Aorta (tissue), 5 donors: ENCODE data around the gene GREM1. TPM values are rescaled to one million over a fixed set of nuclear protein-coding genes. Genes with fewer than 3 reads are reported as not detected.

Experiments used
- ATAC-seq: fragments of 200-7000 bp; cut with Tn5 transposase; one replicate; pipeline ENCODE4 v1.9.1; 2022; ENCODE audit warnings: moderate library complexity; ENCODE audit not compliant: low FRiP score
- DNase-seq, 2 donors: peaks; one replicate each; pipeline ENCODE4 v3.0.0-alpha.2; 2020
- H3K27ac ChIP-seq, 2 donors: one replicate each; pipeline ENCODE4 v1.5.1; 2013; ENCODE audit warnings: low read length in 2 of 2, mild to moderate bottlenecking in 2 of 2, moderate library complexity in 2 of 2, control low read depth in 1 of 2, inconsistent platforms in 1 of 2, low read depth in 1 of 2
- H3K27me3 ChIP-seq, 2 donors: one replicate each; pipeline ENCODE4 v1.6.1; 2013; ENCODE audit warnings: control low read depth in 1 of 2, low read length in 1 of 2, mild to moderate bottlenecking in 1 of 2, moderate library complexity in 1 of 2; ENCODE audit not compliant: insufficient read depth in 2 of 2, control insufficient read depth in 1 of 2
- H3K36me3 ChIP-seq, 2 donors: one replicate each; pipeline ENCODE4 v1.6.1; 2013; ENCODE audit warnings: control low read depth in 1 of 2, low read length in 1 of 2, mild to moderate bottlenecking in 1 of 2; ENCODE audit not compliant: insufficient read depth in 2 of 2, control insufficient read depth in 1 of 2
- H3K4me1 ChIP-seq, 2 donors: one replicate each; pipeline ENCODE4 v1.6.1; 2013; ENCODE audit warnings: low read length in 2 of 2, control low read depth in 1 of 2, mild to moderate bottlenecking in 1 of 2, moderate library complexity in 1 of 2; ENCODE audit not compliant: insufficient read depth in 2 of 2, control insufficient read depth in 1 of 2
- H3K4me3 ChIP-seq, 2 donors: one replicate each; pipeline ENCODE4 v1.5.1; 2013; ENCODE audit warnings: low read length in 2 of 2, control low read depth in 1 of 2, mild to moderate bottlenecking in 1 of 2
- H3K9me3 ChIP-seq: one replicate; pipeline ENCODE4 v1.6.1; 2013; ENCODE audit warnings: mild to moderate bottlenecking, low read length; ENCODE audit not compliant: control insufficient read depth
- WGBS, 2 donors: extraction: QIAGEN DNeasy Blood & Tissue Kit; methylation state at CpG; one replicate each; pipeline ENCODE4 v1.1.7; 2013; 5-methylcytosine and 5-hydroxymethylcytosine counted together
- intact Hi-C, 2 donors: fragments of 100-400 bp; cut with DNase I; formaldehyde crosslinking; loops; one replicate each; pipeline versions ENCODE4 v1.14.2 to v1.15.0; 2022
- polyA plus RNA-seq, 2 donors: library from polyadenylated mRNA; stranded (reverse); fragments of 200-250 nt; gene quantifications; one replicate each; pipeline ENCODE4 v1.2.3, GENCODE V29; 2013
- total RNA-seq, 2 donors: library from RNA; stranded (reverse); fragmentation: NEBNext Ultra II Directional; extraction: Animal tissue kit (Norgen Biotek cat#: 25700); gene quantifications; one replicate each; pipeline ENCODE4 v1.2.1, GENCODE V29; 2021
- donor health status: healthy with polysubstance abuse.
- donor health status: Bipolar disorder and iron deficiency.
- donor health status: DM: no; HTN: no; CAD: no.
- donor health status: DM: no; HTN: no; CAD: no.
- donor health status: DM: yes; HTN: yes; CAD: no.

Gene GREM1
- total and polyA plus RNA-seq, 4 donors: under 0.01 to 35.5 (median 15.1) TPM

- no peak overlapping the region for H3K27ac ChIP-seq
- no peaks in the 10 kb centered on the region for H3K27me3 ChIP-seq
- 77 to 79% methylated on average over 8 of the region's 8 CpGs for WGBS, 2 donors
- no peak overlapping the region for H3K4me3 ChIP-seq
- H3K4me1 ChIP-seq: no peaks in the 10 kb centered on the region
- intact Hi-C loops: no loop called here
- H3K36me3 ChIP-seq: no peaks in the 10 kb centered on the region
- no peaks in the 10 kb centered on the region for H3K9me3 ChIP-seq
- no peak for DNase-seq
- ATAC-seq: no peak
These were observed 26.7 kb upstream of the GREM1 start for GRCh38 chr15:32690941-32691688.

- Histone ChIP-seq H3K4me3 (no peak overlapping the region), H3K27me3 (no peaks in the 10 kb centered on the region), H3K36me3 (no peaks in the 10 kb centered on the region), H3K4me1 (no peaks in the 10 kb centered on the region), H3K27ac (no peak overlapping the region), H3K9me3 (no peaks in the 10 kb centered on the region)
- intact Hi-C loops: no loop called here
- ATAC-seq (no peak), DNase-seq (no peak)
- 91 to 92% methylated on average over 10 of the region's 10 CpGs for WGBS, 2 donors
These were observed 26.1 kb upstream of the GREM1 start for GRCh38 chr15:32691689-32692038.

- H3K4me3 ChIP-seq: no peak overlapping the region
These were observed 25.5 kb upstream of the GREM1 start for GRCh38 chr15:32692286-32692685.

GRCh38 chr15:32694222-32694983 lies 23.4 kb upstream of the GREM1 start:
- WGBS, 2 donors: 95% methylated on average over 3 of the region's 3 CpGs
- Histone ChIP-seq H3K27ac (no peak overlapping the region), H3K27me3 (no peaks in the 10 kb centered on the region), H3K36me3 (no peaks in the 10 kb centered on the region), H3K4me1 (no peaks in the 10 kb centered on the region), H3K9me3 (no peaks in the 10 kb centered on the region), H3K4me3 (no peak overlapping the region)
- DNase-seq: no peak
- no peak for ATAC-seq
- intact Hi-C loops: no loop called here

More at GRCh38 chr15:32692286-32692685, 25.5 kb upstream of the GREM1 start:
- Histone ChIP-seq H3K4me1 (no peaks in the 10 kb centered on the region), H3K36me3 (no peaks in the 10 kb centered on the region), H3K27ac (no peak overlapping the region), H3K9me3 (no peaks in the 10 kb centered on the region), H3K27me3 (no peaks in the 10 kb centered on the region)
- 90 to 91% methylated on average over 2 of the region's 2 CpGs for WGBS, 2 donors
- DNase-seq: no peak
- intact Hi-C loops: no loop called here
- no peak for ATAC-seq

GRCh38 chr15:32698773-32699390 lies 18.9 kb upstream of the GREM1 start:
- H3K9me3 ChIP-seq: no peaks in the 10 kb centered on the region
- H3K4me3 ChIP-seq: no peak overlapping the region
- H3K27me3 ChIP-seq: no peaks in the 10 kb centered on the region
- intact Hi-C loops: no loop called here
- H3K27ac ChIP-seq: no peak overlapping the region
- no peak for DNase-seq
- WGBS, 2 donors: 83 to 90% methylated on average over 5 of the region's 5 CpGs
- no peak for ATAC-seq
- no peaks in the 10 kb centered on the region for H3K36me3 ChIP-seq
- H3K4me1 ChIP-seq: no peaks in the 10 kb centered on the region

- WGBS, 2 donors: 84 to 87% methylated on average over 12 to 14 of the region's 14 CpGs
- H3K27me3 ChIP-seq: no peaks in the 10 kb centered on the region
- no peaks in the 10 kb centered on the region for H3K4me1 ChIP-seq
- H3K27ac ChIP-seq: no peak overlapping the region
- intact Hi-C loops: no loop called here
- no peak for ATAC-seq
- H3K9me3 ChIP-seq: no peaks in the 10 kb centered on the region
- no peak overlapping the region for H3K4me3 ChIP-seq
- DNase-seq: no peak
- no peaks in the 10 kb centered on the region for H3K36me3 ChIP-seq
These were observed 17.2 kb upstream of the GREM1 start for GRCh38 chr15:32700501-32701150.

GRCh38 chr15:32701863-32702262 lies 15.9 kb upstream of the GREM1 start:
- ATAC-seq (no peak), DNase-seq (no peak)
- intact Hi-C loops: no loop called here
- WGBS, 2 donors: 64% methylated on average over 3 of the region's 3 CpGs
- H3K27ac ChIP-seq: no peak overlapping the region
- no peaks in the 10 kb centered on the region for H3K36me3 ChIP-seq
- H3K9me3 ChIP-seq: no peaks in the 10 kb centered on the region
- no peaks in the 10 kb centered on the region for H3K4me1 ChIP-seq
- no peaks in the 10 kb centered on the region for H3K27me3 ChIP-seq
- no peak overlapping the region for H3K4me3 ChIP-seq

- H3K36me3 ChIP-seq: no peaks in the 10 kb centered on the region
- intact Hi-C loops: no loop called here
- WGBS, 2 donors: 64 to 65% methylated on average over 8 of the region's 8 CpGs
- no peaks in the 10 kb centered on the region for H3K9me3 ChIP-seq
- DNase-seq (no peak), ATAC-seq (no peak)
- no peak overlapping the region for H3K4me3 ChIP-seq
- no peaks in the 10 kb centered on the region for H3K4me1 ChIP-seq
- H3K27me3 ChIP-seq: no peaks in the 10 kb centered on the region
- no peak overlapping the region for H3K27ac ChIP-seq
These were observed 13.3 kb upstream of the GREM1 start for GRCh38 chr15:32704395-32704981.
